ENCODE results near the gene TRAPPC10. TPM values are rescaled to one million over a fixed set of nuclear protein-coding genes. Genes with fewer than 3 reads are reported as not detected.
A peak's percentile ranks its signal among the peaks of the same experiment; 100 is the strongest.

The TRAPPC10 gene
- total RNA-seq, 2 donors from 2014 or later: 36.8 to 40.1 TPM

DNA sequence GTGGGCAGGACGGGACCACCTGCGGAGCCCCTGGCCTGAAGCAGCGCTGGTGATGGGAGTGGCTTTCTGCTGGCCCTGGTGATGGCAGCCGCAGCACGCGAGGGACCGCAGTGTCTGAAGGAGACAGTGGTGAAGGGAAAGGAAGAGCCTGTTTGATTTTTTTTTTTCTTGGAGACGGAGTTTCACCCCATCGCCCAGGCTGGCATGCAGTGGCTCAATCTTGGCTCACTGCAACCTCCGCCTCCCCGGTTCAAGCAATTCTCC, 40.2 kb upstream of the TRAPPC10 start:
- no peak overlapping the region for H3K4me3 ChIP-seq (ENCODE audit: low read length)
- Mint-ChIP-seq H3K9me3 (no peaks in the 10 kb centered on the region), H3K36me3 (ENCODE audit: low read depth) (peaks cover 32% of the 10 kb centered on the region), H3K4me1 (no peaks in the 10 kb centered on the region), H3K4me3 (no peak overlapping the region), H3K27me3 (ENCODE audit: insufficient read depth) (no peaks in the 10 kb centered on the region), H3K27ac (no peak overlapping the region)
- H3K4me1 ChIP-seq (ENCODE audit: control insufficient read depth, insufficient read depth, low read length): no peaks in the 10 kb centered on the region
- H3K27ac ChIP-seq (ENCODE audit: low read depth, low read length): no peak overlapping the region
- WGBS, 2 experiments (ENCODE audit: insufficient coverage in 1 of 2, insufficient read length in 1 of 2): 90 to 95% methylated on average over 10 to 11 of the region's 11 CpGs
- no peaks in the 10 kb centered on the region for H3K9me3 ChIP-seq (ENCODE audit: control insufficient read depth, low read length)
- no peak for TF ChIP-seq CTCF (conservative IDR thresholded peaks at IDR 0.05)
- H3K27me3 ChIP-seq (ENCODE audit: control insufficient read depth, insufficient read depth, low read length, poor library complexity, severe bottlenecking): no peaks in the 10 kb centered on the region
- H3K9ac ChIP-seq (ENCODE audit: extremely low read depth, low read length, poor library complexity, severe bottlenecking): no peak overlapping the region
- no peak for DNase-seq
- H3K36me3 ChIP-seq (ENCODE audit: control insufficient read depth, insufficient read depth, low read length): peaks cover 17% of the 10 kb centered on the region

DNA sequence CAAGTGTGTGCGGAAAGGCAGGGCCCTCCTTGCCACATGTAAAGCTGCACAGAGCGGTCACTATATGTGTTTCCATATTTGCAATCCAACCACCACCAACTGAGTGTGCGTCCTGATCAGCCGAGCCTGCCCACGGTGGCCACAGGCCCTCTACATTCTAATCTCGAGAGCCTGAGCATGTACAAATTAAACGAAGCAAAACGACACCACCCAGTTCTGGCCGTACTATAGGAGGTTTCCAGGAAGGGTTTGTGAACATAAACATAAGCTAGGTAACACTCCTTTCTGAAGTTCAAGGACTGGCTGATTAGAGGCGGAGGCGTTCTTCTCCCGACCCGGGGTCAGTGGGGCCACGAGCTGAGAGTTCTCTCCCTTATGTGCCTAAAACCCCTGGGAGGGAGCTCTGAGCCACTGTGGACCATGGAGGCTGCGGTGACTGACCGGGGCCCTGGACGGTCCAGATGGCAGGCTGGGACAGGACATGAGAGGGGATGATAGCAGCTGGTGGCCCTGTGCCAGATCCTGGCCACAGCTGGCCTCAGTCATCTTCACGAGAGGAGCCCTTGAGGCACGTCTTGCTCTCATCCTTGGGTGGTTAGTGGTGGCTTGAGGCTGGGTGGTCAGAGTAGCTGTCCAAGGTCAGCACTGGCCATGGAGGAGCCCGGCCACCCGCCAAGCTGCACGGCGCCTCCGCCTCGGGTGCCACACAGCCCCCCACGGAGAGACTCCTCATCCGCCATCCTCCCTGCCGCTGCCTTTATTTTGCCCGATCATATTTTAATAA, 39.1 kb upstream of the TRAPPC10 start:
- Histone ChIP-seq H3K9me3 (ENCODE audit: control insufficient read depth, low read length) (no peaks in the 10 kb centered on the region), H3K4me3 (ENCODE audit: low read length) (no peak overlapping the region), H3K9ac (ENCODE audit: extremely low read depth, low read length, poor library complexity, severe bottlenecking) (no peak overlapping the region), H3K27ac (ENCODE audit: low read depth, low read length) (peak overlapping the region; percentile 36), H3K36me3 (ENCODE audit: control insufficient read depth, insufficient read depth, low read length) (peaks cover 24% of the 10 kb centered on the region), H3K27me3 (ENCODE audit: control insufficient read depth, insufficient read depth, low read length, poor library complexity, severe bottlenecking) (no peaks in the 10 kb centered on the region), H3K4me1 (ENCODE audit: control insufficient read depth, insufficient read depth, low read length) (no peaks in the 10 kb centered on the region)
- no peak overlapping the region for H3K4me3 Mint-ChIP-seq
- H3K27me3 Mint-ChIP-seq (ENCODE audit: insufficient read depth): no peaks in the 10 kb centered on the region
- DNase-seq: no peak
- WGBS, 2 experiments (ENCODE audit: insufficient coverage in 1 of 2, insufficient read length in 1 of 2): 95 to 97% methylated on average over 27 to 29 of the region's 29 CpGs
- peaks cover 42% of the 10 kb centered on the region for H3K36me3 Mint-ChIP-seq (ENCODE audit: low read depth)
- no peak overlapping the region for H3K27ac Mint-ChIP-seq
- no peaks in the 10 kb centered on the region for H3K9me3 Mint-ChIP-seq
- no peak for TF ChIP-seq CTCF (conservative IDR thresholded peaks at IDR 0.05)
- H3K4me1 Mint-ChIP-seq: no peaks in the 10 kb centered on the region

DNA sequence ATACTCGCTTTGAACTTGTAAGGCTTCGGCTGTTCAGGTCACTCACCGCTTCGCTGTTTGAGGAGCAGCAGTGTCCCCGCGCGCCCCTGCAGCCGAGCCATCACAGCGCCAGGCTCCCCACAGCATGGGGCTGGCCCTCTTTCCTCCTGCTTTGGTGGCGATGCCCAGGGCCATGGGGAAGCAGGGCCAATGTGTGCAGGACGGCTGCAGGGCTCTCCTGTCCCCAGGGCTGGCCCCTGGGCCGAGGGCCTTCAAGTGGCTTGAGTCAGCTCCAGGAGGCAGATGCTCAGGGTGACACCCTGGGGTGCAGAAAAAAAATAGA, 38.5 kb upstream of the TRAPPC10 start:
- Mint-ChIP-seq H3K27me3 (ENCODE audit: insufficient read depth) (no peaks in the 10 kb centered on the region), H3K36me3 (ENCODE audit: low read depth) (peaks cover 46% of the 10 kb centered on the region), H3K9me3 (no peaks in the 10 kb centered on the region), H3K4me1 (no peaks in the 10 kb centered on the region), H3K27ac (no peak overlapping the region), H3K4me3 (no peak overlapping the region)
- no peaks in the 10 kb centered on the region for H3K9me3 ChIP-seq (ENCODE audit: control insufficient read depth, low read length)
- 92 to 95% methylated on average over 9 to 12 of the region's 12 CpGs for WGBS, 2 experiments (ENCODE audit: insufficient coverage in 1 of 2, insufficient read length in 1 of 2)
- peaks cover 29% of the 10 kb centered on the region for H3K36me3 ChIP-seq (ENCODE audit: control insufficient read depth, insufficient read depth, low read length)
- no peaks in the 10 kb centered on the region for H3K27me3 ChIP-seq (ENCODE audit: control insufficient read depth, insufficient read depth, low read length, poor library complexity, severe bottlenecking)
- no peak for TF ChIP-seq CTCF (conservative IDR thresholded peaks at IDR 0.05)
- no peaks in the 10 kb centered on the region for H3K4me1 ChIP-seq (ENCODE audit: control insufficient read depth, insufficient read depth, low read length)
- H3K27ac ChIP-seq (ENCODE audit: low read depth, low read length): no peak overlapping the region
- DNase-seq: no peak
- no peak overlapping the region for H3K9ac ChIP-seq (ENCODE audit: extremely low read depth, low read length, poor library complexity, severe bottlenecking)
- H3K4me3 ChIP-seq (ENCODE audit: low read length): no peak overlapping the region

All from endodermal cell (in vitro differentiated cells).